ENCODE results near the gene PLXNA4.

DNA sequence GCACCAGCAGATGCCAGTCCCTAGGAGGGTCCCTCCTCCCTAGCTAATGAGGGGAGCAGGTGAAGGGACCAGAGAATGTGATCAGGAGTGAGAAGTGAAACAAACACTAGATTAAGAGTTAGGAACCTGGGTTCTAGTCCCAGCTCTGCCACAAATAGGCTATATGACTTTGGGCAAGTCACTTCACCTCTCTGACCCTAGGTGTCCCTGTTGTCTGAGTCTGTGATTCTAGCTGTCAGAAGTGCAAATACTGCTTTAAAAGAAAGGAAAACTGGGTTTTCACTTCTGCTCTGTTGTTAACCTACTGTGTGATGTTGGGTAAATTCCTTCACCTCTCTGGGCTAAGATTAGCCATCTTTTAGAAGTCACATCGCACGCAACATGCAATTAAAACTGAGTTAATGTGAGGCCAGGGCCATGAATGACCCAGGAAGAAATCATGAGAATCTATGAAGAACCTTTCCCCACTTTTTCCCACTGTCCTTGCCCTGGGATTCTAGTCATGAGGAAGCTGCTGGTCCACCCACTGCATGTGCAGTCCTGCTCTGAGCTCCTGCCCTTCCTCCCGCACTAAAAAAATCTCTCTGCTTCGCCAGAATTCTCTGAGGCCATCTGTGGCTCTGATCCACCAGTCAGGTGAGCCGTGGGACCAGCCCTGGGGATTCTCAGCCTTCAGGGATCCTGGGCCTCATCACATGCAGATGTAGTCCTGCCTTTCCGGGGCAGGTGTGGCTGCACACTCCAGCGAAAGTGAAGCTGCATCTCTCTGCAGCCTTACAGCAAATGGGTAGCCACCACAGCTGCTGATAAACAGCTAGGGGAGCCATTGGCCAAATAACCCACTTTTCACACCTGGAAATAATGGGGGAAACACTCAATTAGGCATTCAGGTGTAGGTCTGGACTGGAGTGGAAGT is 181.7 kb downstream of the PLXNA4 start:
- TF ChIP-seq, protein P1, sequence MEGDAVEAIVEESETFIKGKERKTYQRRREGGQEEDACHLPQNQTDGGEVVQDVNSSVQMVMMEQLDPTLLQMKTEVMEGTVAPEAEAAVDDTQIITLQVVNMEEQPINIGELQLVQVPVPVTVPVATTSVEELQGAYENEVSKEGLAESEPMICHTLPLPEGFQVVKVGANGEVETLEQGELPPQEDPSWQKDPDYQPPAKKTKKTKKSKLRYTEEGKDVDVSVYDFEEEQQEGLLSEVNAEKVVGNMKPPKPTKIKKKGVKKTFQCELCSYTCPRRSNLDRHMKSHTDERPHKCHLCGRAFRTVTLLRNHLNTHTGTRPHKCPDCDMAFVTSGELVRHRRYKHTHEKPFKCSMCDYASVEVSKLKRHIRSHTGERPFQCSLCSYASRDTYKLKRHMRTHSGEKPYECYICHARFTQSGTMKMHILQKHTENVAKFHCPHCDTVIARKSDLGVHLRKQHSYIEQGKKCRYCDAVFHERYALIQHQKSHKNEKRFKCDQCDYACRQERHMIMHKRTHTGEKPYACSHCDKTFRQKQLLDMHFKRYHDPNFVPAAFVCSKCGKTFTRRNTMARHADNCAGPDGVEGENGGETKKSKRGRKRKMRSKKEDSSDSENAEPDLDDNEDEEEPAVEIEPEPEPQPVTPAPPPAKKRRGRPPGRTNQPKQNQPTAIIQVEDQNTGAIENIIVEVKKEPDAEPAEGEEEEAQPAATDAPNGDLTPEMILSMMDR (IDR thresholded peaks at IDR 0.05) = peak in 10 of 12 donors; percentile 3 to 49 (median 36)
- no peak for TF ChIP-seq POLR2A (IDR thresholded peaks at IDR 0.05)
